Germinal center (tissue), 1 donor: ENCODE data around the gene EPHB1.

ENCODE experiments used
- DNase-seq: peaks from one replicate; pipeline ENCODE4 v3.0.0; 2012; ENCODE audit warnings: mixed read lengths, low spot score

The EPHB1 gene

DNA sequence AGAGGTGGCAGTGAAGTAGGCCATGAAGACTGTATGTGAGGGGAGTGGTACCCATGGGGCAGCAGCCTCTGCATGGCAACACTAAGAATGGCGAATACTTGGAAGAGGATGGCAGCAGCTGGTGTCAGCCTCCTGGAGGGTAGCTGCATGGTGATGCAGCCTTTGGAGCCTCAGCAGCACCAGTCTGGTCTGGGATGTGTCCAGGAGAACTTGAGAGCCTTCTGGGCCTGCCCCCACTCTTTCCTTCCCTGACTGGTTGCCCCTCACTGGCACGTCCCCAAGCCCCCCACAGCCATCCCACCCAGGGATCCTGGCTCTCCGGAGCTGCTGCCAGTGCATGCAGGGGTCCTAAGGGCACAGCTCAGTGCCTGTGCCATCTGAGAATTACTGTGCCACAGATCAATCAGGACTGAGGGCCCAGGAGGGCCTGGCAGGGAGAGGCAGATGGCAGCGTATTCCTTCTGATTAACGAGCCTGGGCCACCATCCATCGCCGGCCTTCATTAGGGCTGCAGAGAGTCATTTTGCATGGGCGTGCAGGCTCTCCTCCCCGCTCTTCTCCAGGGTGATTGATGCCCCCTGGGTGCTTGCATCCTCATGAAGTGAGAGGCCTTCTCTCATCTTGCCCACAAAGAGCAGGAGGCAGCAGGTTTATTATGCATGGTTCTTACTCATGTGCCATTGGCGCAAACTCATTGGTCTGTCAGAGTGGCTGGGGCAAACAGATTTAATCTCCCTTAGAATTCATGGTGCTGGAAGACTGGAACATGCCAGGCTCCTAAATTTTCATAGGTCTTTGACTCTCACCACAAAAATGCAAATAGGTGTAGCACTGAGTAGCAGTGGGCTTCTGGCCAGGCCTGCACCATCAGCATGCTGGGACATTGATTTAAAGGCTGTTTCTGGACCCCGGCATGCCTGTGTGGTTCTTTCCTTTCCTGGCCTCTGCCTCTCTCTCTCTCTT is 116.8 kb downstream of the EPHB1 start:
- no peak for DNase-seq

- no peak for DNase-seq
Measured at GRCh38 chr3:134916276-134916961, 121.4 kb downstream of the EPHB1 start.

GRCh38 chr3:134917631-134918030 is 122.6 kb downstream of the EPHB1 start:
- DNase-seq: no peak

DNA sequence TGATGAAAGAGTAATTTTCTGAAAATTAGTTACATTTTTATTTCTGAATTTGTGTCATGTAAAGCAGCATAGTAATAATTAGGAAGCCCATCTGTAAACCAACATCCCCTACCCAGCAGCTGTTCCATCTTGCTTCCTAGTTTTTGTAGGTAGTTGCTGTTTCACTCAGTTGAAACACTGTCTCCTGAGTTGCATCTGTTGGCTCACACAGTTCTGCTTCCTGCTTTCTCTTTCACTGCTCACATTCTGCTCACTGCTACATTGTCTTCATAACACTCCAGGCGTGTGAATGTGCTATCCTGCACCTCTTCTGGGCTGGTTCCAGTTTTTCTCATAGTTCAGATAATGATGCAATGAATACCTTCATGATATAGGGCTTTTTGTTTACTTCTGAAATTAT is 123.4 kb downstream of the EPHB1 start:
- no peak for DNase-seq

- no peak for DNase-seq
Measured at GRCh38 chr3:134922101-134922500, 127.0 kb downstream of the EPHB1 start.

DNA sequence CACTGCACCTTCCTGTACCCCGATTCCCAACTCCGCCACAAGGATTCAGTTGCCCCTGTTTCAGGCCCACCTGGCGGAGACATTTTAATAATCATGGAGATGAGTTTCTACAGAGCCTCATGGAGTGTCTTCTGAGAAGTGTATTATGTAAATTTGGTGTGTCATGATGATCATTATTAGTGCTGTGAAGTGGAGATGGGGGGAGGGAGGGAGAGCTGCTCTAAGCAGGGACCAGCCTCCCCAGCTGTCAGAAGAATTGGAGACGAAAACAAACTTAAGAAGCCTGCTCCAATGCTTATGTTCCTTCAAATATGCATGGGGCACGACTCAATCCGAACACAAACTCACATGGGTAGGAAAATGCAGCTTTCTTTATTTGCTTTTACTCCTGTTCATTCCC is 127.8 kb downstream of the EPHB1 start:
- no peak for DNase-seq

DNA sequence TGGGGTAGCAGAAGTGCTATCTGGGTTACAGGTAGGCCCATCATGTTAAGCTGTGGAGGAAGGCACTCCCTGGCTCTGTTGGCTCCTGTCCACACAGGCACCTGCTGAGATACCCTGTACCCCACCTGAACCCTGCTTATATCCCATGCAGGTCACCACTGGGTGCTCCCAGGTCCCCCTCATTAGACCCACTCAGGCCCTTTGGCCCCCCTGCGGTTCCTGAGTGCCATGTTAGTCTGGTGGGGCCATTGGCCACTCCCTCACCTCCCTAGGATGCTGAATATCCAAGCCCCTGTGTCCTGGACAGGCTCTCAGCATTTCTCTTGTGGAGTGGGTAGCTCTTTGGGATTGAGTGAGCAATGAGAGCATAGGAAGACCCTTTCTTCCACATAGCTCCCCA is 128.2 kb downstream of the EPHB1 start:
- DNase-seq: no peak

DNA sequence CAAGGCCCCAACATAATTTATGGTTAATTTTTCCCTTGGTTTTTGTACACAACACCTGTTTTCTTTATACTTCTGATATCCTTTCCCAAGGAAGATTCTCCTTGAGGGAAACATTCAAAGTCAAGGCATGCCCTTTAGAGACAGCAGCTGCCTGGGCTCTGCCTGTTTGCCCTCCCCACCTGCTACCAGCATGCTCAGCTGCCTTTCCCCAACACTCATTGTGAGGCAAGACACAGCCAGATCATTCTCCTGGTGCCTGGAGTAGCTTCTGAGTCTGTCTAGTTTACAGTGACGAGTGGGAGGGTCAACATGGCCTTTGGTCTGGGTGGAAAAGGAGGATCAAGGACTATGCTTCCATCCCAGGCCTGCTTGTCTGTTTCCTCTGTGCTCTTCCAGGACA is 132.5 kb downstream of the EPHB1 start:
- DNase-seq: no peak

DNA sequence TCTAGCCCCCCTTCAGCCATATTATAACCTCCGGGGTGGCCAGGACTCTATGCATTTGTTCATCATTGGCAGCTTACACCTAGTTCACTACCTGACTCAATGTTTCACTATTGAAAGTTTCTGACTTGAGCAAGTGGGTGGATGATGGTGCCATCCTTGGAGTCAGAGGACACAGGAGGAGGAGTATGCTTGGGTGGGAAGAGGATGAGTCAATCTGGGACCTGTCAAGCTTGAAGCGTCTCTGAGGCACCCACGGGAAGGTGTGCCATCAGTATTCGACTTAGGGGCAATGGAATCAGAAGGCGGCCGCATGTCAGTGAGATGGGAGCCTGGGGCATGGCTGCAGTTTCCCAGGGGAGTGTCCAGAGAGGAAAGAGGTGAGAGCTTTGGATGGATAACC is 133.3 kb downstream of the EPHB1 start:
- no peak for DNase-seq

GRCh38 chr3:134928819-134929218 is 133.8 kb downstream of the EPHB1 start:
- DNase-seq: no peak

- no peak for DNase-seq
Measured at GRCh38 chr3:134929976-134930375, 134.9 kb downstream of the EPHB1 start.

GRCh38 chr3:134931045-134931785 is 136.2 kb downstream of the EPHB1 start:
- no peak for DNase-seq

- no peak for DNase-seq
Measured at GRCh38 chr3:134932035-134932434, 137.0 kb downstream of the EPHB1 start.

- DNase-seq: no peak
Measured at GRCh38 chr3:134933997-134934396, 138.9 kb downstream of the EPHB1 start.

DNA sequence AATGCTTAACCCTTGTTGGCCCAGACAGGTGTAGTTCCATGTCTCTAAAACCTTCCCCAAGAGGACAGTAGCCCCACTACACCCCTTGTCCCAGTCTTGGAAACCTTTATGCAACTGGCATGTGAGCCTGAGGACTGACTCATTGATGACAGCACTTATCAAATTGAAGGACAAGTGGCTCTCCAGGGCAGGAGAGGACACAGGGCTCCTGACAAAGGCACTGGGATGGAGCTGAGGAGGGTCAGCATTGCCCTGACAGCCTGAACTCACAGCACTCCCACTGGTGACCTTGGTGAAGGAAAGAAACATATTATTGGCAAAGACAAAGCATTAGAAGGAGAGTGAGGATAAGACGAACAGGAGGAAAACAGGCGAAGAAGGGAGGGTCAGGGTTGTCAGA is 139.9 kb downstream of the EPHB1 start:
- no peak for DNase-seq

GRCh38 chr3:134937256-134938028 is 142.4 kb downstream of the EPHB1 start:
- no peak for DNase-seq

DNA sequence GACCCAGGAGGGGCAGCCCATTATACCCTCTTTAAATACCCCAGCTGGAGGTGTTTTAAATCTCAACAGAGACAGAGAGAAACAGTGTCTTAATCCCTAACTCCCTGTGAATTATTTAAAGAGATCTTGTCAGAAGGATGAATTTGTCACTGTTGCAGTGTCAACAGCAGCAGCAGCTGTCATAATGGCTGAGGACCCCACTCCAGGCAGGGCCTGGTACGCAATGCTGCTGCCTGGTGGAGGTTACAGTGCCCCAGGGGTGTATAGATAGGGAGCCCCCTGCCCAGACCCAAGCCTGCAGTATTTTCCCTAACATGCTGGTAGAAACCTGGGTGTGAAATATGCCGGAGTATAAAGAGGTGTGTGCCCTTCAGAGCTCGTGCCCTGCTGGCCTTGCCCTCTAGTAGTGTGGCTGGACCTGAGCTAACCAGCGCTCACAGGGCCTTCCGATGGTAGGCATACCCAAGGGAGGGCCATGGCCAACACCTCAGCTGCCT is 143.0 kb downstream of the EPHB1 start:
- no peak for DNase-seq

DNA sequence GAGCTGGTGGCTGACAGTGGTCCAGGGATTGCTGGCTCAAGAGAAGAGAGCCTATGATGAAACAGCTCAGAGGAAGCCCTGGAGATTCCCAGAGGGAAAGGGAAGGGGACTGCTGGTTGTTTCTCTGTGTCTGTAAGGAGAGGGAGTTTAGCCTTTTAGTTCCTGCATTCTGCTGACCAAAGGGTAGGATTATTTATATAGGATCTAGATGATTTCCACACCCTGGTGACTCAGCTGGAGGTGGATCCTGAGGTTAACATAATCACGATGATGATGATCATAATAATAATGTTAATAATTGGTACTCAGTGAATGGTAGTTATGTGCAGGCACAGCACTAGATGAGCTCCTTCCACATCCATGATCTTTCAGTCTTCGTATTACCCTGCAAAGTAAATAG is 144.9 kb downstream of the EPHB1 start:
- DNase-seq: no peak

DNA sequence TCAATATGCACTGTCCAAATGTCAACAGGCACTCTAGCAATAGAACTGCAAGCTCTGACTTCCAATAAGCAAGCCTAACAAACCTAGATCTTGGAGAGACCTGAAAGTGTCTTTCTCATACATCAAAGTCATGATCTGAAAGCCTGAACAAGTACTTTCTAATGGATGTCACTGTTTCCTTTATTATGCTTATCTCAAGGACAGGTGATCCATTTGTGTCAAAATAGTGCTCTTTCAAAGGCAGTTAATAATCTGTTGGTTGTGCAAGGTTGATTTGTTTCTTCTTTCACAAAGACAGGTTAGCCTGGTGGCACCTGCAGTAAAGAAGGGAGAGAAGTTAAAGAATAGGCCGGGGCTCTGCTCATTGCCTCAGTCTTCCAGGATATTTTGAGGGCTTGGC is 146.8 kb downstream of the EPHB1 start:
- no peak for DNase-seq

DNA sequence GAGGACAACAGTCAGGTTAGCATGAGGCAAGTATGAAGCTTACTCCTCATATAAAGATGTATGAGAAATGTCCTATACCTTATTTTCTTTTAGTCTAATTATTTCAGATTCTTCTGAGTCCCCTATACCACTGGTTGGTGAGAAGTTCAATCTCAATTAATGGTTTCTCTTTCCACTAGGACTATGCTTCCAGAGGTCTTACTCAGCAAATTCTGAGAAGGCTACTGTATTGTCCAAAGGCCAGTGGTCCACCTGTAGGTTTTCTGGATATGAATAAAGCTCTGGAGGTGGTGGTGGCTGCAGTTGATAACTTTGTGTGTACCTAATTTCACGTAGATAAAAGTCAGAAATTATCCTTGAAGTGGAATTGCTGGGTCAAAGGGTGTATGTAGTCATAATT is 149.4 kb downstream of the EPHB1 start:
- DNase-seq: no peak

- DNase-seq: no peak
Measured at GRCh38 chr3:134949150-134949549, 154.1 kb downstream of the EPHB1 start.

- DNase-seq: no peak
Measured at GRCh38 chr3:134952371-134952770, 157.3 kb downstream of the EPHB1 start.
